ENCODE results near the gene XPO6.

GRCh38 chr16:28091656-28092055 is 120.1 kb downstream of the XPO6 start:
- TF ChIP-seq TAF1 (conservative IDR thresholded peaks at IDR 0.05): no peak
- TF ChIP-seq CTCF (IDR thresholded peaks at IDR 0.05; ENCODE audit: low read depth, low read length, missing input control): no peak
- TF ChIP-seq REST (IDR thresholded peaks at IDR 0.05): no peak
- no peak for TF ChIP-seq FOXA2 (IDR thresholded peaks at IDR 0.05)
